Measurements from ENCODE around the gene DYNLT1. TPM values are rescaled to one million over a fixed set of nuclear protein-coding genes. Genes with fewer than 3 reads are reported as not detected.
A peak's percentile ranks its signal among the peaks of the same experiment; 100 is the strongest.

Gene DYNLT1
- total and polyA plus RNA-seq, 9 of the 15 experiments (the other 6 are each of a cell fraction or from before 2014, with no cell fraction given): 42.2 to 583 (median 127) TPM

DNA sequence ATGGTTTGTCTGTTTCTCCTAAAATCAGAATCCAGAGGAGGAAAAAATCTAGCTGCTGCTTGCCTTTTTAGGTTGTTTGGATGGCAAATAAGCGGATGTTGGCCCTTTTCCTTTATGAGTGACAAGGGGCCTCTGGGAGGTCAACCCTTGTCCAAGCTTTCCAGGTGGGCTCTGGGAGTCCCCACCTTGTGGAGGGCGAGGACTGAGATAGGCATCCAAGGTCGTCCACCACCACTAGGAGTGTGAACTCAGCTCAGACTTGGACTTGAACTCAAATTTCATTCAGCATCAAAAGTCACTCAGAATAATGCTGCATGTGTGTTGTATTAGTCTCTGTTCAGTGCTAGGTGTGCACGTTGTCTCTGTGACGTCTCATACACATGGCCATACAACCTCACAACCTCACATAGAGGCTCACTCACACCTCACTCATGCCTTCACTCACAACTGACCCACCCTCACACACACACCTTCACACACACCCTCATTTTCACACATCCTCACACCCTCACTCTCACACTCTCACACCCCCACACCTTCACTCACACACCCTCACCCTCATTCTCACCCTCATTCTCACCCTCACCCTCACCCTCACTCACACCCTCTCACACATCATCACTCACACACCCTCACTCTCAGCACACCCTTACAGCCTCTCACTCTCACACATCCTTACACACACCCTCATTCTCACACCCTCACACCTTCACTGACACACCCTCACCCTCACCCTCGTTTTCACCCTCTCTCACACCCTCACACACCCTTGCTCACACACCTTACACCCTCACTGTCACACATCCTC, 18.0 kb downstream of the DYNLT1 start (continued):
- TF ChIP-seq, protein P1, sequence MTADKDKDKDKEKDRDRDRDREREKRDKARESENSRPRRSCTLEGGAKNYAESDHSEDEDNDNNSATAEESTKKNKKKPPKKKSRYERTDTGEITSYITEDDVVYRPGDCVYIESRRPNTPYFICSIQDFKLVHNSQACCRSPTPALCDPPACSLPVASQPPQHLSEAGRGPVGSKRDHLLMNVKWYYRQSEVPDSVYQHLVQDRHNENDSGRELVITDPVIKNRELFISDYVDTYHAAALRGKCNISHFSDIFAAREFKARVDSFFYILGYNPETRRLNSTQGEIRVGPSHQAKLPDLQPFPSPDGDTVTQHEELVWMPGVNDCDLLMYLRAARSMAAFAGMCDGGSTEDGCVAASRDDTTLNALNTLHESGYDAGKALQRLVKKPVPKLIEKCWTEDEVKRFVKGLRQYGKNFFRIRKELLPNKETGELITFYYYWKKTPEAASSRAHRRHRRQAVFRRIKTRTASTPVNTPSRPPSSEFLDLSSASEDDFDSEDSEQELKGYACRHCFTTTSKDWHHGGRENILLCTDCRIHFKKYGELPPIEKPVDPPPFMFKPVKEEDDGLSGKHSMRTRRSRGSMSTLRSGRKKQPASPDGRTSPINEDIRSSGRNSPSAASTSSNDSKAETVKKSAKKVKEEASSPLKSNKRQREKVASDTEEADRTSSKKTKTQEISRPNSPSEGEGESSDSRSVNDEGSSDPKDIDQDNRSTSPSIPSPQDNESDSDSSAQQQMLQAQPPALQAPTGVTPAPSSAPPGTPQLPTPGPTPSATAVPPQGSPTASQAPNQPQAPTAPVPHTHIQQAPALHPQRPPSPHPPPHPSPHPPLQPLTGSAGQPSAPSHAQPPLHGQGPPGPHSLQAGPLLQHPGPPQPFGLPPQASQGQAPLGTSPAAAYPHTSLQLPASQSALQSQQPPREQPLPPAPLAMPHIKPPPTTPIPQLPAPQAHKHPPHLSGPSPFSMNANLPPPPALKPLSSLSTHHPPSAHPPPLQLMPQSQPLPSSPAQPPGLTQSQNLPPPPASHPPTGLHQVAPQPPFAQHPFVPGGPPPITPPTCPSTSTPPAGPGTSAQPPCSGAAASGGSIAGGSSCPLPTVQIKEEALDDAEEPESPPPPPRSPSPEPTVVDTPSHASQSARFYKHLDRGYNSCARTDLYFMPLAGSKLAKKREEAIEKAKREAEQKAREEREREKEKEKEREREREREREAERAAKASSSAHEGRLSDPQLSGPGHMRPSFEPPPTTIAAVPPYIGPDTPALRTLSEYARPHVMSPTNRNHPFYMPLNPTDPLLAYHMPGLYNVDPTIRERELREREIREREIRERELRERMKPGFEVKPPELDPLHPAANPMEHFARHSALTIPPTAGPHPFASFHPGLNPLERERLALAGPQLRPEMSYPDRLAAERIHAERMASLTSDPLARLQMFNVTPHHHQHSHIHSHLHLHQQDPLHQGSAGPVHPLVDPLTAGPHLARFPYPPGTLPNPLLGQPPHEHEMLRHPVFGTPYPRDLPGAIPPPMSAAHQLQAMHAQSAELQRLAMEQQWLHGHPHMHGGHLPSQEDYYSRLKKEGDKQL (CRISPR knock-in tag; IDR thresholded peaks at IDR 0.05; ENCODE audit: borderline replicate concordance): no peak
- 0 out of 2 replicates have a peak, but pooled peaks have one; percentile 18 for TF ChIP-seq LARP7 (IDR thresholded peaks at IDR 0.05)

DNA sequence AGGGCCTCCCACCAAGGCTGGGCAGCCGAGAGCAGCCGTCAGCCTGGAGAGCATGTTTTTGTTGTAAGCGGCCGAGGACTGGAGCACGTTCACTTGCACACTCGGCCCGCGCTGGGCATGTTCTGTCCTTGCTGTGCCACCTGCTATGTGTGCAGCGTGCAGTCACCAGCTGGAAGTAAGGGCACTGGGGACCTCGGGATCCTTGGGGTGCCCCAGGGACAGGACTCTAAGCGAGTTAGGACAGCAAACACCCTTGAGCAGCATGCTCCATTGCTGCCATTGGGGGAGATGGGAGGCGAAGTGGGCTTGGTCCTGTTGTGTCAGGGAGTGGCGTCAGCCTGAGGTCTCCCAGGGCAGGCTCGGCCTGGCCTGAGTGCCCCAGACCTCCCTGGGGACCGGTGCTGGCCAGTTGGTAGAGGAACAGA, 18.6 kb downstream of the DYNLT1 start:
- no TSS peak for BruUV-seq (replicated peaks)
- Histone ChIP-seq H3K4me2 (ENCODE audit: insufficient read depth, low read length) (no peak overlapping the region), H3K9ac (ENCODE audit: insufficient read depth in 1 of 2, low read depth in 2 of 2, low read length in 2 of 2) (no peak overlapping the region), H3K9me1 (ENCODE audit: control insufficient read depth, insufficient read depth, low read length) (no peaks in the 10 kb centered on the region), H3K27ac (ENCODE audit: extremely low read depth, low read depth, low read length) (no peak overlapping the region), H3K9me3 (replicated peaks; ENCODE audit: control insufficient read depth, insufficient read depth, low read depth, low read length) (no peaks in the 10 kb centered on the region), H3K4me3 (no peak overlapping the region), H2AFZ (ENCODE audit: low read depth, low read length) (no peak overlapping the region), H3K27me3 (ENCODE audit: control insufficient read depth in 2 of 2, insufficient read depth in 2 of 2, low read length in 2 of 2) (no peaks in the 10 kb centered on the region), H3K79me2 (ENCODE audit: control insufficient read depth, insufficient read depth, low read length) (no peaks in the 10 kb centered on the region), H4K20me1 (replicated peaks; ENCODE audit: control insufficient read depth, insufficient read depth, low read length) (no peaks in the 10 kb centered on the region), H3K4me1 (replicated peaks in 1 of 2; ENCODE audit: control insufficient read depth in 2 of 2, insufficient read depth in 2 of 2, low read length in 2 of 2) (peaks cover 0 to 12% of the 10 kb centered on the region in 2 experiments; a peak in 3 of 5 replicates), H3K36me3 (ENCODE audit: control insufficient read depth, insufficient read depth, low read length) (peaks cover 90% of the 10 kb centered on the region)
- 92% methylated on average over 15 of the region's 15 CpGs for WGBS (ENCODE audit: insufficient coverage, low coverage, missing lambda C conversion rate)
- DNase-seq (ENCODE audit: extremely low read depth in 1 of 4, low spot score in 3 of 4): no peak
- FAIRE-seq: no peak
- no peak for ATAC-seq
- intact Hi-C loops (cut with micrococcal nuclease) (no loop called here), in situ Hi-C loops (cut with MboI) (no loop called here)
- POLR2A ChIA-PET: interaction anchor here (0.8 kb wide), 1 partner anchor 460 kb away, joined by 3 read pairs; no protein-coding TSS in a partner anchor
- TF ChIP-seq ZNF445 (CRISPR knock-in tag; IDR thresholded peaks at IDR 0.05; ENCODE audit: low read depth): no peak
- TF ChIP-seq, protein P2, sequence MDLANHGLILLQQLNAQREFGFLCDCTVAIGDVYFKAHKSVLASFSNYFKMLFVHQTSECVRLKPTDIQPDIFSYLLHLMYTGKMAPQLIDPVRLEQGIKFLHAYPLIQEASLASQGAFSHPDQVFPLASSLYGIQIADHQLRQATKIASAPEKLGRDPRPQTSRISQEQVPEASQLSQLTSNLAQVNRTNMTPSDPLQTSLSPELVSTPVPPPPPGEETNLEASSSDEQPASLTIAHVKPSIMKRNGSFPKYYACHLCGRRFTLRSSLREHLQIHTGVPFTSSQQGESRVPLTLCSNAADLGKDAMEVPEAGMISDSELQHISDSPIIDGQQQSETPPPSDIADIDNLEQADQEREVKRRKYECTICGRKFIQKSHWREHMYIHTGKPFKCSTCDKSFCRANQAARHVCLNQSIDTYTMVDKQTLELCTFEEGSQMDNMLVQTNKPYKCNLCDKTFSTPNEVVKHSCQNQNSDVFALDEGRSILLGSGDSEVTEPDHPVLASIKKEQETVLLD (IDR thresholded peaks at IDR 0.05): no peak
- TF ChIP-seq MXI1 (IDR thresholded peaks at IDR 0.05; ENCODE audit: low read depth, low read length): no peak
- no peak for TF ChIP-seq ZNF589 (CRISPR knock-in tag; IDR thresholded peaks at IDR 0.05; ENCODE audit: low read depth)
- no peak for TF ChIP-seq HDGF (IDR thresholded peaks at IDR 0.05)
- no peak for TF ChIP-seq ETV6 (IDR thresholded peaks at IDR 0.05; ENCODE audit: borderline replicate concordance in 1 of 2, low read depth in 2 of 2, low read length in 1 of 2)
- no peak for TF ChIP-seq ETV6 (CRISPR knock-in tag; IDR thresholded peaks at IDR 0.05; ENCODE audit: borderline replicate concordance)
- no peak for TF ChIP-seq ZNF239 (CRISPR knock-in tag; IDR thresholded peaks at IDR 0.05)
- no peak for TF ChIP-seq TRIM28 (IDR thresholded peaks at IDR 0.05)
- CTCF ChIA-PET (ENCODE audit: low intra/inter-chr PET ratio): interaction anchor here (0.6 kb wide), 1 partner anchor 19 kb away, joined by 4 read pairs; the partner anchor contains the start of gene DYNLT1
